Measurements from ENCODE around the gene LILRA5. TPM values are rescaled to one million over a fixed set of nuclear protein-coding genes. Genes with fewer than 3 reads are reported as not detected.
"Not testable (repeated sequence)": the region's sequence is repeated elsewhere in the genome, so short reads cannot be mapped to it uniquely, and the experiment has no call there.

Gene LILRA5
- total RNA-seq, 1 experiment from 2014 or later = not detected

GRCh38 chr19:54297759-54298305 is 15.1 kb downstream of the LILRA5 start (continued):
- no peak for TF ChIP-seq GABPB1 (CRISPR knock-in tag; IDR thresholded peaks at IDR 0.05)
- no peak for TF ChIP-seq ZSCAN18 (CRISPR knock-in tag; IDR thresholded peaks at IDR 0.05)
- TF ChIP-seq ATF2 (CRISPR knock-in tag; IDR thresholded peaks at IDR 0.05; ENCODE audit: borderline replicate concordance, low read depth) = no peak
- TF ChIP-seq ZNF512 (CRISPR knock-in tag; IDR thresholded peaks at IDR 0.05; ENCODE audit: borderline replicate concordance) = no peak
- TF ChIP-seq SMAD3 (CRISPR knock-in tag; IDR thresholded peaks at IDR 0.05; ENCODE audit: borderline replicate concordance) = no peak
- no peak for TF ChIP-seq HMGXB4 (CRISPR knock-in tag; IDR thresholded peaks at IDR 0.05)
- TF ChIP-seq NR3C1 (CRISPR knock-in tag; conservative IDR thresholded peaks at IDR 0.05; ENCODE audit: low read depth) = no peak
- TF ChIP-seq ELF4 (CRISPR knock-in tag; IDR thresholded peaks at IDR 0.05; ENCODE audit: low read depth) = no peak
- TF ChIP-seq ZNF671 (CRISPR knock-in tag; IDR thresholded peaks at IDR 0.05) = no peak
- TF ChIP-seq ZMAT4 (CRISPR knock-in tag; IDR thresholded peaks at IDR 0.05) = no peak
- TF ChIP-seq CTCF (IDR thresholded peaks at IDR 0.05) = no peak

- DNase-seq (ENCODE audit: low spot score) (no peak), ATAC-seq (no peak)
- no peak for TF ChIP-seq GRHL2 (CRISPR knock-in tag; IDR thresholded peaks at IDR 0.05; ENCODE audit: insufficient replicate concordance, severe bottlenecking)
- no peak for TF ChIP-seq HMGA2 (CRISPR knock-in tag; IDR thresholded peaks at IDR 0.05)
- no peak for TF ChIP-seq ATF6 (CRISPR knock-in tag; IDR thresholded peaks at IDR 0.05)
- no peak for TF ChIP-seq AR (CRISPR knock-in tag; IDR thresholded peaks at IDR 0.05)
- no peak for TF ChIP-seq NFATC4 (CRISPR knock-in tag; IDR thresholded peaks at IDR 0.05)
- no peak for TF ChIP-seq E2F1 (CRISPR knock-in tag; IDR thresholded peaks at IDR 0.05)
- no peak for TF ChIP-seq TEAD4 (CRISPR knock-in tag; IDR thresholded peaks at IDR 0.05)
- ChIA-PET CTCF (no interaction called here), POLR2A (interaction anchor here (0.6 kb wide), 1 partner anchor 961 kb away, joined by 4 read pairs; no protein-coding TSS in a partner anchor)
- Mint-ChIP-seq H3K9me3 (no peaks in the 10 kb centered on the region), H3K36me3 (no peaks in the 10 kb centered on the region), H3K4me3 (no peak overlapping the region), H3K27me3 (ENCODE audit: low read depth) (peaks cover 54% of the 10 kb centered on the region), H3K27ac (no peak overlapping the region), H3K4me1 (peaks cover 4% of the 10 kb centered on the region)
These were observed 18.4 kb downstream of the LILRA5 start for GRCh38 chr19:54294539-54294938.

- H3K4me3 Mint-ChIP-seq; H3K36me3 Mint-ChIP-seq; H3K9me3 Mint-ChIP-seq; POLR2A ChIA-PET; CTCF ChIA-PET; H3K27ac Mint-ChIP-seq; DNase-seq (ENCODE audit: low spot score); ATAC-seq; H3K4me1 Mint-ChIP-seq: not testable (repeated sequence)
- peaks cover 32% of the 10 kb centered on the region for H3K27me3 Mint-ChIP-seq (ENCODE audit: low read depth)
These were observed 23.8 kb downstream of the LILRA5 start for GRCh38 chr19:54289160-54289559.

All from WTC11 (cell line).